Loucy (cell line): Measurements from ENCODE around the gene CCNB1.

Experiments used
- EZH2phosphoT487 ChIP-seq: fragments of 200-600 bp; IDR thresholded peaks from 2 replicates; pipeline ENCODE4 v1.6.1; 2018; ENCODE audit warnings: antibody characterized with exemption, mild to moderate bottlenecking, moderate library complexity, borderline replicate concordance
- TF ChIP-seq, protein P1 (sequence below): fragments of 200-600 bp; sonication (generic); conservative IDR thresholded peaks from 2 replicates; pipeline ENCODE4 v1.5.1; 2014; ENCODE audit warnings: mild to moderate bottlenecking, antibody characterized with exemption, low read length

- no peak for TF ChIP-seq EZH2phosphoT487
- TF ChIP-seq, protein P1, sequence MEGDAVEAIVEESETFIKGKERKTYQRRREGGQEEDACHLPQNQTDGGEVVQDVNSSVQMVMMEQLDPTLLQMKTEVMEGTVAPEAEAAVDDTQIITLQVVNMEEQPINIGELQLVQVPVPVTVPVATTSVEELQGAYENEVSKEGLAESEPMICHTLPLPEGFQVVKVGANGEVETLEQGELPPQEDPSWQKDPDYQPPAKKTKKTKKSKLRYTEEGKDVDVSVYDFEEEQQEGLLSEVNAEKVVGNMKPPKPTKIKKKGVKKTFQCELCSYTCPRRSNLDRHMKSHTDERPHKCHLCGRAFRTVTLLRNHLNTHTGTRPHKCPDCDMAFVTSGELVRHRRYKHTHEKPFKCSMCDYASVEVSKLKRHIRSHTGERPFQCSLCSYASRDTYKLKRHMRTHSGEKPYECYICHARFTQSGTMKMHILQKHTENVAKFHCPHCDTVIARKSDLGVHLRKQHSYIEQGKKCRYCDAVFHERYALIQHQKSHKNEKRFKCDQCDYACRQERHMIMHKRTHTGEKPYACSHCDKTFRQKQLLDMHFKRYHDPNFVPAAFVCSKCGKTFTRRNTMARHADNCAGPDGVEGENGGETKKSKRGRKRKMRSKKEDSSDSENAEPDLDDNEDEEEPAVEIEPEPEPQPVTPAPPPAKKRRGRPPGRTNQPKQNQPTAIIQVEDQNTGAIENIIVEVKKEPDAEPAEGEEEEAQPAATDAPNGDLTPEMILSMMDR, result no peak
These were observed 44.2 kb downstream of the CCNB1 start for GRCh38 chr5:69211200-69211599.
